Measurements from ENCODE around the gene CNPY4. TPM values are rescaled to one million over a fixed set of nuclear protein-coding genes. Genes with fewer than 3 reads are reported as not detected.

CNPY4 gene
- total and polyA plus RNA-seq, 2 donors, result 19.0 to 27.9 TPM

DNA sequence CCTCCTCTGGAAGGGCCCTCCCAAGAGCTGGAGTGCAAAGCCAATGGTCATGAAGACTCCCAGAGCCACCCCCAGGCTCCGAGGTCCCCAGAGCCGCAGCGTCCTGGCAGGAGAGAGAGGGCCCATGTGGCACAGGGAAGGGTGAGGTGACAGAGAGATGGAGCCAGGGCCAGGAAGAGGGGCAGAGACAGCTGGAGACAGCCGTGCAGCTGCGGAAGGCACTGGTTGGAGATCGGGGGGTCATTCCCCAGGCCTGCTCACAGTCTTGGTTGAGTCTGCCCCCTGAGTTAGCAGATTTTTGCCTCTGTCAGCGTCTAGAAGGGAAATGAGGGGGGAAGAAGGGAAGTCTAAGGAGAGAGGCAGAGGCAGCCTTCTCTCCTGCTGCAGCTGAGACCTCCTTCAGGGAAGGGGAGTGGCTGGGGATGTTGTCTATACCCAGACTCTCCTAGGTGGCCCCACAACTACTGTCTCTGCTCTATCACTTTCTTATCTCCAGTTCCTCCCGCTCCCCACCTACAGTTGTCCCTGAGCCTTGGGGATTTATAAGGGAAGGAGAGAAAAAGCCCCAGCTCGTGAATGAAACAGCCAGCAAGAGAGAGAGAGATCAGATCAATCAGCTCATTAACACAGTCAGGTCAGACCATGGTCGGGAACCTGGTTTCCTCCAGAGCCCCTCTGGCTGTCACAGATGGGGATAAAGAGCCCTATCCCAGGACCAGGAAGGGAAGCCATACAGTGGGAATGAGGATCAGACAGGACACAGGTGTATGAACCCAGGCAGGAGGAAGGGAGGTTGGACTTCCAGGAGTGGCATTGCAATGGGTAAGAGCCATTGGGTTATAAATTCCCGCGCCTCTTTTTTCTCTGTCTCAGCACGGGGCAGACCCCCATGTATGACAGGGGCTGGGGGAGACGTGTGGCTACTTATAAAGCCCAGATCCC, 47.8 kb downstream of the CNPY4 start:
- peak overlapping the region; percentile 55 to 77 for H3K4me3 ChIP-seq (ENCODE audit: low read length in 2 of 2)
- peaks cover 3 to 20% of the 10 kb centered on the region in 2 donors for H3K36me3 ChIP-seq (ENCODE audit: control insufficient read depth in 2 of 2, insufficient read depth in 2 of 2, low read length in 1 of 2)
- 22% methylated on average over 14 of the region's 14 CpGs for WGBS
- H3K27me3 ChIP-seq (ENCODE audit: control insufficient read depth in 2 of 2, insufficient read depth in 1 of 2, low read length in 1 of 2), result peaks cover 0 to 4% of the 10 kb centered on the region in 2 donors
- H3K4me1 ChIP-seq (ENCODE audit: control insufficient read depth in 2 of 2, insufficient read depth in 2 of 2, low read length in 2 of 2), result peaks cover 62 to 92% of the 10 kb centered on the region in 2 donors
- H3K9me3 ChIP-seq (ENCODE audit: control insufficient read depth in 2 of 2, insufficient read depth in 1 of 2, low read length in 1 of 2), result peaks cover 0 to 3% of the 10 kb centered on the region in 2 donors
- peak in 1 of 9 donors; percentile 59 for DNase-seq (ENCODE audit: low read depth in 6 of 9, low spot score in 9 of 9)
- H3K27ac ChIP-seq (ENCODE audit: low read depth in 1 of 2, low read length in 1 of 2), result peak overlapping the region; percentile 62 to 98

DNA sequence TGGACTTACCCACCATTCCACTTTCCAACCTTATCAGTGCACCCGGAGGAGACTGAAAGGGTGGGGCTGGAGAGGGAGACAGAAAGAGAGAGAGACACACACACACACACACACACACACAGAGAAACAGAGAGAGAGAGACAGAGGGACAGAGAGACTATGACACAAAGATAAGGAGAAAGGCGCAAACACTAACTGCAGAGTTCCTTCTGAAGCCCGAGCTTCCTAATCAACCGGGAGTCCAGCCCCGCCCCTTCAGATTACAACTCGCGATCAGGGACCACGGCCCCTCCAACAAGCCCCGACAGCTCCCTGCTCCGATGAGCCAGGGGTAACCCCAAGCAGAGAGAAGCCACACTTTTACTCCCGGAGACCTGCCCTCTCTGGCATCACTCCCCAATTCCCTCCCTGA, 48.5 kb downstream of the CNPY4 start:
- Histone ChIP-seq H3K4me1 (ENCODE audit: control insufficient read depth in 2 of 2, insufficient read depth in 2 of 2, low read length in 2 of 2) (peaks cover 57 to 86% of the 10 kb centered on the region in 2 donors), H3K36me3 (ENCODE audit: control insufficient read depth in 2 of 2, insufficient read depth in 2 of 2, low read length in 1 of 2) (peaks cover 3 to 20% of the 10 kb centered on the region in 2 donors), H3K27ac (ENCODE audit: low read depth in 1 of 2, low read length in 1 of 2) (peak overlapping the region; percentile 89 to 98), H3K27me3 (ENCODE audit: control insufficient read depth in 2 of 2, insufficient read depth in 1 of 2, low read length in 1 of 2) (peaks cover 0 to 4% of the 10 kb centered on the region in 2 donors), H3K4me3 (ENCODE audit: low read length in 2 of 2) (peak overlapping the region; percentile 55 to 77), H3K9me3 (ENCODE audit: control insufficient read depth in 2 of 2, insufficient read depth in 1 of 2, low read length in 1 of 2) (peaks cover 0 to 3% of the 10 kb centered on the region in 2 donors)
- WGBS, result 2% methylated on average over 11 of the region's 11 CpGs
- DNase-seq (ENCODE audit: low read depth in 6 of 9, low spot score in 9 of 9), result peak in 1 of 9 donors; percentile 61

DNA sequence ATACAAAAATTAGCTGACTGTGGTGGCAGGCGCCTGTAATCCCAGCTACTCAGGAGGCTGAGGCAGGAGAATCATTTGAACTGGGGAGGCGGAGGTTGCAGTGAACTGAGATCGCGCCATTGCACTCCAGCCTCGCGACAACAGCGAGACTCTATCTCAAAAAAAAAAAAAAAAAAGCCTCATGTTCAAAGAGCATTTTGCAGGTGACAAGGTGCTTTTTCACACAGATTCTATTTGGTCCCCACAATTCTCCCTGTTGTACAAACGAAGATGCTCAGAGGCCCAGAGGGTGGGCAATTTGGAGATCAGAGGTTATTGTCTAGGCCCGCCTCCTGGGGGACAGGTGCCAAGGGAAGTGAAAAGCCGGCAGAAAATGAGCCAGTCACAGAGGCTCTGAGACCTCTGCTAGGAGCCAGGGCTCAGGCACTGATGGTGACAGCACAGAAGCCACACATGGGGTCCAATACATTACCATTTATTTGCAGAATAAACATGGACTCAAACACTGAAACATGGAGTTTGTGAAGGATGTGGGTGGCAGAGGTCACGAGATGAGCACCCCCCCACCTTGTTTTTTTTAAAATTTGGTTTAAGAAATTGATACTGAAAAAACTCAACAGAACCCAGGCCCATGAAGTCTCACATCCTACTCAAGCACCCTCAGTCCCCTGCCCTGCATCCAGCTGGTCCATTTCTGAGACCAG, 49.9 kb downstream of the CNPY4 start:
- peaks cover 0 to 4% of the 10 kb centered on the region in 2 donors for H3K27me3 ChIP-seq (ENCODE audit: control insufficient read depth in 2 of 2, insufficient read depth in 1 of 2, low read length in 1 of 2)
- peak in 5 of 9 donors; percentile 71 to 91 (median 76) for DNase-seq (ENCODE audit: low read depth in 6 of 9, low spot score in 9 of 9)

DNA sequence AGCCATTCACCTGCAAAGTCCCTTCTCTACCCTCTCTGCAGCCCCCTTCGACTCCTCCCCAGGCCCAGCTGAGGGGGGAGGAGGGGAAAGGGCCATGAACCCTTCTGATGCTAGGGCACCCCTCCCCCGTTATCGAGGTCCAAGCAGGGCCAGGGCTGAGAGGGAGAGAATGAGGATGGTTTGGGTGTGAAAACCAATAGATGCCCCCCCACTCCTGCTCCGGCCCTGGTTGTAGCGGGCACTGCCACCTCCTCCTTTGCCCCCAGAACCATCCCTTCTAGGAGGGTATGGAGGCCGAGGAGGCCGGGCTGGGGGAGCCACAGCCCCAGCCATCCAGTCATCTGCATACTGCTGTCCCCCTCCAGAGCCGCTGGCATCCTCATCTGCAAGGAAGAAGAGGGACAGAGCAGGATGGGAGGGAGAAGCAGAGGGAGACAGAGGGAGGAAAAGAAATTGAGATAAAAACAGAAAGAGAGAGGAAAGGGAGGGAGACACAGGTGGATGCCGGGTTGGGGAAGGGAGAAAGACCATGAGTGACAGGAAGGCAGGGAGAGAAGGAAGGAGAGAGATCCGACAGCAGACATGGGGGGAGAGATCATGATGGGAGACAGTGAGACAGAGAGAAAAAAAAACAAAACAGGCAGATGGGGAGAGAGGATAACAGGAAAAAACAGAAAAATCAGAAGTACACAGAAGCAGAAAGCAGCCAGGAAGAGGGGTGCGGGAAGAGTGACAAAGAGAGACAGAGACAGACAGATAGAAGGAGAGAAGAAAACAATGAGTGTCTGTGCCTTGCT, 50.9 kb downstream of the CNPY4 start:
- peak overlapping the region; percentile 56 for H3K4me3 ChIP-seq (ENCODE audit: low read length in 2 of 2)
- no peak for DNase-seq (ENCODE audit: low read depth in 6 of 9, low spot score in 9 of 9)
- H3K27ac ChIP-seq (ENCODE audit: low read depth in 1 of 2, low read length in 1 of 2), result peak overlapping the region; percentile 81 to 98
- peaks cover 0 to 3% of the 10 kb centered on the region in 2 donors for H3K9me3 ChIP-seq (ENCODE audit: control insufficient read depth in 2 of 2, insufficient read depth in 1 of 2, low read length in 1 of 2)
- peaks cover 7 to 22% of the 10 kb centered on the region in 2 donors for H3K36me3 ChIP-seq (ENCODE audit: control insufficient read depth in 2 of 2, insufficient read depth in 2 of 2, low read length in 1 of 2)
- H3K4me1 ChIP-seq (ENCODE audit: control insufficient read depth in 2 of 2, insufficient read depth in 2 of 2, low read length in 2 of 2), result peaks cover 45 to 76% of the 10 kb centered on the region in 2 donors
- 89% methylated on average over 11 of the region's 11 CpGs for WGBS
- peaks cover 0 to 4% of the 10 kb centered on the region in 2 donors for H3K27me3 ChIP-seq (ENCODE audit: control insufficient read depth in 2 of 2, insufficient read depth in 1 of 2, low read length in 1 of 2)

More for the DNA sequence above, 49.9 kb downstream of the CNPY4 start:
- WGBS, result 30% methylated on average over 11 of the region's 11 CpGs
- Histone ChIP-seq H3K36me3 (ENCODE audit: control insufficient read depth in 2 of 2, insufficient read depth in 2 of 2, low read length in 1 of 2) (peaks cover 5 to 17% of the 10 kb centered on the region in 2 donors), H3K9me3 (ENCODE audit: control insufficient read depth in 2 of 2, insufficient read depth in 1 of 2, low read length in 1 of 2) (peaks cover 0 to 3% of the 10 kb centered on the region in 2 donors), H3K4me3 (ENCODE audit: low read length in 2 of 2) (peak overlapping the region in 1 of 2 donors; percentile 77), H3K27ac (ENCODE audit: low read depth in 1 of 2, low read length in 1 of 2) (peak overlapping the region; percentile 89 to 98), H3K4me1 (ENCODE audit: control insufficient read depth in 2 of 2, insufficient read depth in 2 of 2, low read length in 2 of 2) (peaks cover 45 to 77% of the 10 kb centered on the region in 2 donors)

DNA sequence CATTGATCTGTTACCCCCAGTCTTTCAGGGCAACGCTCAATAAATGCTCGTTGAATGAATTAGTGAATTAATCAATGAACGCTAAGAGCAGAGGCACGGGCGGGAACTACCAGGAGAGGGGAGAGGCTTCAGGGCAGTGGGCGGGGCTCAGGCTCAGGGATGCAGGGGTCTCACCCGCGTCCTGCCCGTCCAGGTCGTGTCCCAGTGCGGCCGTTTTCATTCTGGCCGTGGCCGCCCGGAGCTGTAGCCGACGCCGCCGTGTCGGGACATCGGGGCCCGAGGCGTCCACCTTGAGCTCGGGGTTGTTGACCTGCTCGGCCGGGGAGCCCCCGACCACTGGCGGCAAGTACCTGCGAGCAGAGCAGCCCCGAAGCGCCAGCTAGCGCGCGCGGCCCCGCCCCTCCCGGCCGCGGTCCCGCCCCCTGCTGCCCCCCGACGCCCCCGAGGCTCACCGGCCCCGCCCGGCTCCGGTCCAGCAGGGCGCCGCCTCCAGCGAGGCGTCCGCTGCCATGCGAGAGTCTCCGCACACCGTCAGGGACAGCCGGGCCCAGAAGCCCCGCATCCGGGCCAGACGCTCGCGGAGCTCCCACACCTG, 51.8 kb downstream of the CNPY4 start:
- Histone ChIP-seq H3K4me1 (ENCODE audit: control insufficient read depth in 2 of 2, insufficient read depth in 2 of 2, low read length in 2 of 2) (peaks cover 49 to 76% of the 10 kb centered on the region in 2 donors), H3K27ac (ENCODE audit: low read depth in 1 of 2, low read length in 1 of 2) (peak overlapping the region; percentile 66 to 98), H3K36me3 (ENCODE audit: control insufficient read depth in 2 of 2, insufficient read depth in 2 of 2, low read length in 1 of 2) (peaks cover 7 to 21% of the 10 kb centered on the region in 2 donors), H3K27me3 (ENCODE audit: control insufficient read depth in 2 of 2, insufficient read depth in 1 of 2, low read length in 1 of 2) (peaks cover 0 to 4% of the 10 kb centered on the region in 2 donors), H3K9me3 (ENCODE audit: control insufficient read depth in 2 of 2, insufficient read depth in 1 of 2, low read length in 1 of 2) (peaks cover 0 to 3% of the 10 kb centered on the region in 2 donors), H3K4me3 (ENCODE audit: low read length in 2 of 2) (peak overlapping the region; percentile 56)
- 5% methylated on average over 61 of the region's 61 CpGs for WGBS
- peak in 1 of 9 donors; percentile 68 for DNase-seq (ENCODE audit: low read depth in 6 of 9, low spot score in 9 of 9)

DNA sequence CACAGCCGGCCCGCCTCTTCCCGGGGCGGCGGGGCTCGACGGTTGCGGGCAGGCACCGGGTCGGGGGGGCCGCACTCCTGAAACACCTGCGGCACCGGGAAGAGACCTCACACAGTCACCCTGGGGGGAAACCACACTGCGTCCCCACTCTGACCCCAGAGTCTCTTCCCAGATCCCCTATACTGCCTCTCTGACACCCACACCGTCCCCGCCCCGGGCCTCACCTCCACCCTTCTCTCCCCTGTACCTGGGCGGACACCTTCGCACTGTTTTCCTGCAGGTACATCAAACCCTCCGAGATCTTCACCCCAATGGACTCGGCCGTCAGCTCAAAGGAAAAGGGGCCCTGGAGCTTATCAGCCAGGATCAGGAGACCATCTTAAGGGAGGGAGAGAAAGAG, 52.4 kb downstream of the CNPY4 start:
- Histone ChIP-seq H3K27ac (ENCODE audit: low read depth in 1 of 2, low read length in 1 of 2) (peak overlapping the region in 1 of 2 donors; percentile 77), H3K36me3 (ENCODE audit: control insufficient read depth in 2 of 2, insufficient read depth in 2 of 2, low read length in 1 of 2) (peaks cover 7 to 21% of the 10 kb centered on the region in 2 donors), H3K27me3 (ENCODE audit: control insufficient read depth in 2 of 2, insufficient read depth in 1 of 2, low read length in 1 of 2) (peaks cover 0 to 3% of the 10 kb centered on the region in 2 donors), H3K4me3 (ENCODE audit: low read length in 2 of 2) (peak overlapping the region in 1 of 2 donors; percentile 56), H3K4me1 (ENCODE audit: control insufficient read depth in 2 of 2, insufficient read depth in 2 of 2, low read length in 2 of 2) (peaks cover 44 to 75% of the 10 kb centered on the region in 2 donors), H3K9me3 (ENCODE audit: control insufficient read depth in 2 of 2, insufficient read depth in 1 of 2, low read length in 1 of 2) (peaks cover 0 to 3% of the 10 kb centered on the region in 2 donors)
- WGBS, result 12% methylated on average over 22 of the region's 22 CpGs
- DNase-seq (ENCODE audit: low read depth in 6 of 9, low spot score in 9 of 9), result no peak

DNA sequence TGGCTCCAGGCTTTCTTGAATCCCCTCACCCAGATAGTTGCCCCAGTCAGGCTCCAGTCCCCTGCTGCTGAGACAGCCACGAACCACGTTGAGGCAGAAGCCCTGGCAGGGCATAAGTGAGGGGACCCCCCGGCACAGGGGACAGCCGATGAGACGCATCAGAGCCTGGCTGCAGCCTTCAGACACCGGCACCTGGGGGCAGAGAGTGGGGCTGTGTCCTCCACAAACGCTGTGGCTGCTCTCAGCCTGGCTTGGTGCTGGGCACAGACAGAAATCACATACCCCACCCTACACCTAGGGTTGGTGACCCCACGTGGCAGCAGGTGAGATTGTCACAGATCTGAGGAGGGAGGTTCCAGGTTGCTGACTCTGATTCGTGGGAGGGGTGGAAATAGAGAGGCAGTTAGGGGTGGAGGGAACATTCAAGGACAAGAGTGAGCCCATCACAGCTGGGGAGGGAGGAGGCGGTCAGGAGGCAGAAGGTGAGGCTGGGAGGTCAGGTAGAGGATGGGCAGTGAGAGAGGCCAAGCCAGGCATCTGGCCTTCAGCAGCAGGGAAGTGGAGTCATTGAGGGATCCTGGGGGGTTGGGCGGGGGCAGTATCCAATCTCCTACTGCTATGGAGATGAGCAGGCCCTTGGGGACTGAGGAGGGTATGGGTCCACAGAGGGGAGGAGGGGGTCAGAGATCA, 54.5 kb downstream of the CNPY4 start:
- Histone ChIP-seq H3K4me1 (ENCODE audit: control insufficient read depth in 2 of 2, insufficient read depth in 2 of 2, low read length in 2 of 2) (peaks cover 31 to 68% of the 10 kb centered on the region in 2 donors), H3K4me3 (ENCODE audit: low read length in 2 of 2) (no peak overlapping the region), H3K9me3 (ENCODE audit: control insufficient read depth in 2 of 2, insufficient read depth in 1 of 2, low read length in 1 of 2) (peaks cover 0 to 21% of the 10 kb centered on the region in 2 donors), H3K36me3 (ENCODE audit: control insufficient read depth in 2 of 2, insufficient read depth in 2 of 2, low read length in 1 of 2) (peaks cover 4 to 21% of the 10 kb centered on the region in 2 donors), H3K27ac (ENCODE audit: low read depth in 1 of 2, low read length in 1 of 2) (no peak overlapping the region), H3K27me3 (ENCODE audit: control insufficient read depth in 2 of 2, insufficient read depth in 1 of 2, low read length in 1 of 2) (peaks cover 0 to 3% of the 10 kb centered on the region in 2 donors)
- no peak for DNase-seq (ENCODE audit: low read depth in 6 of 9, low spot score in 9 of 9)
- WGBS, result 97% methylated on average over 11 of the region's 11 CpGs
